EL (cell line): ENCODE data around the gene TAX1BP1.
"Not testable (repeated sequence)": the region's sequence is repeated elsewhere in the genome, so short reads cannot be mapped to it uniquely, and the experiment has no call there.

Experiments used
- DNase-seq: peaks from one replicate; pipeline ENCODE4 v3.0.0-alpha.2; 2016

TAX1BP1 gene

GRCh38 chr7:27846388-27846787 is 106.4 kb downstream of the TAX1BP1 start:
- no peak for DNase-seq

- DNase-seq: no peak
Measured at GRCh38 chr7:27850531-27850930, 110.6 kb downstream of the TAX1BP1 start.

GRCh38 chr7:27856703-27857485 is 116.9 kb downstream of the TAX1BP1 start:
- DNase-seq: not testable (repeated sequence)

GRCh38 chr7:27860800-27861199 is 120.8 kb downstream of the TAX1BP1 start:
- no peak for DNase-seq

- no peak for DNase-seq
Measured at GRCh38 chr7:27861747-27862146, 121.8 kb downstream of the TAX1BP1 start.

GRCh38 chr7:27863880-27864279 is 123.9 kb downstream of the TAX1BP1 start:
- DNase-seq: peak; percentile 8

GRCh38 chr7:27866256-27866655 is 126.3 kb downstream of the TAX1BP1 start:
- no peak for DNase-seq

GRCh38 chr7:27866828-27867672 is 127.1 kb downstream of the TAX1BP1 start:
- DNase-seq: no peak

- DNase-seq: peak; percentile 21
Measured at GRCh38 chr7:27868131-27868550, 128.2 kb downstream of the TAX1BP1 start.

- DNase-seq: no peak
Measured at GRCh38 chr7:27869056-27869455, 129.1 kb downstream of the TAX1BP1 start.

GRCh38 chr7:27870595-27870994 is 130.6 kb downstream of the TAX1BP1 start:
- no peak for DNase-seq

GRCh38 chr7:27871086-27871485 is 131.1 kb downstream of the TAX1BP1 start:
- no peak for DNase-seq

GRCh38 chr7:27871866-27872265 is 131.9 kb downstream of the TAX1BP1 start:
- DNase-seq: no peak

GRCh38 chr7:27872356-27873275 is 132.7 kb downstream of the TAX1BP1 start:
- DNase-seq: no peak

- peak; percentile 73 for DNase-seq
Measured at GRCh38 chr7:27873981-27874957, 134.3 kb downstream of the TAX1BP1 start.

- no peak for DNase-seq
Measured at GRCh38 chr7:27875061-27875460, 135.1 kb downstream of the TAX1BP1 start.

GRCh38 chr7:27875832-27876231 is 135.9 kb downstream of the TAX1BP1 start:
- no peak for DNase-seq

- no peak for DNase-seq
Measured at GRCh38 chr7:27876756-27877155, 136.8 kb downstream of the TAX1BP1 start.
